Peyer's patch (tissue), 4 donors: Measurements from ENCODE around the gene AIG1.
"Not testable (repeated sequence)": the region's sequence is repeated elsewhere in the genome, so short reads cannot be mapped to it uniquely, and the experiment has no call there.

Source experiments
- CTCF ChIP-seq, 6 experiments: fragments of 450-650 bp in 4 of 6; fragments of 200-600 bp in 2 of 6; sonication (generic) in 1 of 6; IDR thresholded peaks; one replicate each; pipeline ENCODE4 v1.5.1; 2017 to 2019; ENCODE audit warnings: antibody characterized with exemption in 6 of 6, mild to moderate bottlenecking in 3 of 6, moderate library complexity in 1 of 6
- POLR2A ChIP-seq, 2 donors: fragments of 450-650 bp; IDR thresholded peaks; one replicate each; pipeline ENCODE4 v1.5.1; 2017; ENCODE audit warnings: antibody characterized with exemption in 2 of 2, mild to moderate bottlenecking in 2 of 2, moderate library complexity in 2 of 2

- not testable (repeated sequence) for TF ChIP-seq CTCF, POLR2A (IDR thresholded peaks at IDR 0.05)
These were observed 39.8 kb upstream of the AIG1 start for GRCh38 chr6:143020862-143021261.
